Prostate gland (tissue), 2 donors: ENCODE data around the gene ADAMTS2.

Experiments used
- POLR2AphosphoS5 ChIP-seq: sonication (generic); formaldehyde crosslinking; IDR thresholded peaks from one replicate; pipeline ENCODE4 v1.6.1; 2017; ENCODE audit warnings: antibody characterized with exemption
- TF ChIP-seq, protein P1 (sequence below), 4 experiments: fragments of 200-600 bp in 2 of 4; fragments of 450-650 bp in 2 of 4; sonication (generic) in 2 of 4; IDR thresholded peaks; 1 replicate in 3 of 4; 2 replicates in 1 of 4; pipeline ENCODE4 v1.5.1; 2016 to 2019; ENCODE audit warnings: antibody characterized with exemption in 4 of 4, mild to moderate bottlenecking in 2 of 4, moderate library complexity in 2 of 4

GRCh38 chr5:179306191-179307012, 38.9 kb downstream of the ADAMTS2 start:
- no peak for TF ChIP-seq POLR2AphosphoS5
- TF ChIP-seq, protein P1, sequence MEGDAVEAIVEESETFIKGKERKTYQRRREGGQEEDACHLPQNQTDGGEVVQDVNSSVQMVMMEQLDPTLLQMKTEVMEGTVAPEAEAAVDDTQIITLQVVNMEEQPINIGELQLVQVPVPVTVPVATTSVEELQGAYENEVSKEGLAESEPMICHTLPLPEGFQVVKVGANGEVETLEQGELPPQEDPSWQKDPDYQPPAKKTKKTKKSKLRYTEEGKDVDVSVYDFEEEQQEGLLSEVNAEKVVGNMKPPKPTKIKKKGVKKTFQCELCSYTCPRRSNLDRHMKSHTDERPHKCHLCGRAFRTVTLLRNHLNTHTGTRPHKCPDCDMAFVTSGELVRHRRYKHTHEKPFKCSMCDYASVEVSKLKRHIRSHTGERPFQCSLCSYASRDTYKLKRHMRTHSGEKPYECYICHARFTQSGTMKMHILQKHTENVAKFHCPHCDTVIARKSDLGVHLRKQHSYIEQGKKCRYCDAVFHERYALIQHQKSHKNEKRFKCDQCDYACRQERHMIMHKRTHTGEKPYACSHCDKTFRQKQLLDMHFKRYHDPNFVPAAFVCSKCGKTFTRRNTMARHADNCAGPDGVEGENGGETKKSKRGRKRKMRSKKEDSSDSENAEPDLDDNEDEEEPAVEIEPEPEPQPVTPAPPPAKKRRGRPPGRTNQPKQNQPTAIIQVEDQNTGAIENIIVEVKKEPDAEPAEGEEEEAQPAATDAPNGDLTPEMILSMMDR (IDR thresholded peaks at IDR 0.05), result no peak
